HT1080 (cell line): ENCODE results near the gene DTWD1. TPM values are rescaled to one million over a fixed set of nuclear protein-coding genes. Genes with fewer than 3 reads are reported as not detected.
"Not testable (repeated sequence)": the region's sequence is repeated elsewhere in the genome, so short reads cannot be mapped to it uniquely, and the experiment has no call there.

Experiments
- DNase-seq: peaks from one replicate; pipeline ENCODE4 v3.0.0-alpha.2; 2015; ENCODE audit warnings: low read depth
- total RNA-seq: library from RNA; depleted of rRNA; stranded (reverse); fragments of >200 nt; shearing (Covaris generic); gene quantifications from 2 replicates; pipeline ENCODE4 v1.2.3, GENCODE V29; 2014

The DTWD1 gene
- total RNA-seq, 1 experiment from 2014 or later = 26.0 TPM

DNA sequence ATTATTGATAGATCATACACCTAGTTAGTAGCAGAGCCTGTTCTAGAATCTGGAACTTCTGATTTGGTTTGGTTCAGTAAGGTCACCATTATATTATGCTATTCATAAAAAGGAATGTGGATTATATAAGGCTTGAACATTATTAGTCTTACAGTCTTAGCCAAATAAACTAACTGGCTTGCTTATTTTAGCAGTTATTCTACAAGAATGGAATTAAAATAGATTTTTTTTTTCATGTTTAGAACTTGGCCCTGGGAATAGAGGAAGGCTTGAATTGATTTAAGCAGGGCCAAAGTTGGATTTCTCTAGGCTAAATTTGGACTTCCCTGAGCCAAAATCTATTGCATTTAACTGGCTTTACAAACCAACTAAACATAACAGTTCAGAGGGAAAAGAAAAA, 24.4 kb downstream of the DTWD1 start:
- DNase-seq = no peak

DNA sequence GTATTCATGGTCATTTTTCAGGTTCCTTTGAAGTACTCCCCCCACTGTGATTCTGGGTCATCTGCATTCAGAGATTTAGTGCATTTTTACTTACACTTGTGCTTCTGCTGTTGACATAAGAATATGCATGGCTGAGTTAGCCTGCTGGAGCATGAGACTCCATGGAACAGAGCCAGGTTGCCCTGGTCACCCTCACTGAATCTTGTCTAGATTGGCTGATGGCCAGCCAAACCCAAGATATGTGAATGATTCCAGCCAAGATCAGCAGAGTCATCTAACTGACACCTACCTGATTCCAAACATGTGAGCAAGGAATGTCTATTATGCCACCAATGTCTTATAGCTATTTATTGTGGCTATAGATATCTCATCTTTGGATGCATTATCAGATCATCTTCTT, 25.1 kb downstream of the DTWD1 start:
- DNase-seq = peak; percentile 64

- DNase-seq = no peak
Observed at GRCh38 chr15:49646891-49647290, 26.0 kb downstream of the DTWD1 start.

DNA sequence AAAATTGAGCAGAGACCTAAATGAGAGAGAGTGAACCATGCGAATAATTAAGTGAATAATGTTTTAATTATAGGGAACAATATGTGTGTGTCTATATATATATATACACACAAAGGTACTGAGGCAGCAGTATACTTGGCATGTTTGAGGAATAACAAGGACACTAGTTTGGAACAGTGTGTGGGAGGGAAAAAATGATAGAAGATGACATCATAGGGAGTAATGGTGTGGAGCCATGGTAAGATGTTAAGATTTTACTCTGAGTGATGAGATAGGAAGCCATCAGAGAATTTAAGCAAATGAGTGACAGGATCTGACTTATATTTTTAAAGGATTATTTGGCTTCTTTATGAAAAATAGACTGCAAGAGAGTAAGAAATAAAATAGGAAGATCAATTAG, 29.1 kb downstream of the DTWD1 start:
- no peak for DNase-seq

DNA sequence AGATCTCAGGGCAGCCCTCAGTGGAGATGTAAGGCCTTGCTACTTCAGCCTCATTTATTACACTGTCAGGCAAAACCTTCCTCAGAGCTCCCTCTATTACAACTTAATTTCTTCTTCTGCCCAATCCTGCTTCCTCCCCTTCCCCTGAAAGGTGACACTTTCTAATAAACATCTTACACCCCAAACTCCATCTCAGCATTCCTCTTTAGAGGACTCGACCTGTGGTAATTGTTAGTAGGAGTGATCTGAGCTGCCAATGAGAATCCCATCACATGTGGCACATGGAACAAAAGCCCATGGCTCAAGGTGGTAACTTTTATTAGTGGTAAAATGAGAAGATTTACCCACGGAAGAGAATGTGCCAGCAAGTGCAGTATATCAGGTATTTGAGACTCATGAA, 29.8 kb downstream of the DTWD1 start:
- DNase-seq = no peak

- DNase-seq = no peak
Observed at GRCh38 chr15:49652922-49653321, 32.1 kb downstream of the DTWD1 start.

DNA sequence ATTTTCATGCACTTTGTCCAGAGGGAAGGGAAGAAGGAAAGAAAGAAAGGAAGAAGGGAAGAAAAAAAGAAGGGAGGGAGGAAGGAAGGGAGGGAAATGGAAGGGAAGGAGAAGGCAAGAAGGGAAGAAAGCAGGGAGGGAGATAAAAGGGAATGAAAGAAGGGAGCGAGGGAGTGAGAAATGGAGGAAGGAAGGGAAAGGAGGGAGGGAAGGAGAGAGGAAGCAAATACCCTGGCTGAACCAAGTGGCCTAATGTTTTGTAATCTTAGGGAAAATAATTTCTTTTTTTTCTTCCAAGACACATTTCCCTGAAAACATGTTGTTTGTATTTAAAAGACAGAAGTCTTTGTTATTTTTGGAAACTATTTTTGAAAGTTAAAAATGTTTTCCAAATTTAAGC, 35.9 kb downstream of the DTWD1 start:
- DNase-seq = no peak

- peak; percentile 58 for DNase-seq
Observed at GRCh38 chr15:49664716-49665115, 43.9 kb downstream of the DTWD1 start.

DNA sequence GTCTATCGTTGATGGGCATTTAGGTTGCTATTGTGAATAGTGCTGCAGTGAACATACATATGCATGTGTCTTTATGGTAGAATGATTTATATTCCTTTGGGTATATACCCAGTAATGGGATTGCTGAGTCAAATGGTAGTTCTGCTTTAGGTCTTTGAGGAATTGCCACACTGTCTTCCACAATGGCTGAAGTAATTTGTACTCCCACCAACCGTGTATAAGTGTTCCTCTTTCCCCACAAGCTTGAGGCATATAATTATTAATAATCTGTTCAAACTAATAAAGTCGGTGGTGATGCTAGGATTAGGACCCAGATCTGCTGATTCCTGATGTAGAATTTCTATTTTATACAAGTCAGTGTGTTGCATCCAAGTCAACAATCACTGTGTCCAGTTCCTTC, 45.6 kb downstream of the DTWD1 start:
- DNase-seq = not testable (repeated sequence)

GRCh38 chr15:49669288-49669687, 48.4 kb downstream of the DTWD1 start:
- DNase-seq = no peak

DNA sequence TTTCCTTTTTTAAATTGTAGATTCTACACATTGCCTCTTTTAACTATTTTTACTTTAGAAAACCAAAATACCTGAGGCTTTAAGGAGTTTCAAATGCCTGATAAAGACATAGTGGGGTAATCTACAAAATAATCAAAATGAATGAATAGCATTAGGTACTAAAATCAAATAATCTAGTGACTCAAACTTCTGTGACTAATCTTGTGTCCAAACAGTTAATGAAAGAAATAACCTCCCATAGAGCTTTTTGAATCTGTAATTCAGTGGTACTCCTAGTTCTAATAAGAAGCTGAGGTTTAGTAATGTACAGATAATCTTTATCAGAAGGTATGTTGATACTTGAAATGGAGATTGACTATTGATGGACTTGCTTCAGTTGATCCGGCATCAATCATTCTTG, 53.0 kb downstream of the DTWD1 start:
- DNase-seq = no peak

DNA sequence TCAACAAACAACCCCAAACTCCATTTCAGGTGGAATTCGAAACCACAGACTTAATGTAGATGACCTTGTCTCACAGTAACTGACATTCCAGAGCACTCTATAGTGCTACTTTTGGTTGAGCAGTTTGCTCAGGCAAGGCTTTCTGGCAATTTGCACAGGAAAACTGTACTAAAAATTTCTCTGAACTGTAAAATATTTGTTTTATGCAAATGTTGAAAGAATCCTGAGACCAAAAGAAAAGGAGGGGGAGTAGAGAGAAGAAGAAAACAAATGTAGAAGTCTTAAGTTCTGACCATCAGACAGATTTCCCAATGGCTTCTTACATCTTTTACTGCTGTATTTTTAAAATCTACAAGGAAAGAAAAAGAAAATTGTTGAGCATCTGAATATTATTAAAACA, 53.5 kb downstream of the DTWD1 start:
- no peak for DNase-seq

- DNase-seq = peak; percentile 91
Observed at GRCh38 chr15:49675041-49675440, 54.2 kb downstream of the DTWD1 start.

DNA sequence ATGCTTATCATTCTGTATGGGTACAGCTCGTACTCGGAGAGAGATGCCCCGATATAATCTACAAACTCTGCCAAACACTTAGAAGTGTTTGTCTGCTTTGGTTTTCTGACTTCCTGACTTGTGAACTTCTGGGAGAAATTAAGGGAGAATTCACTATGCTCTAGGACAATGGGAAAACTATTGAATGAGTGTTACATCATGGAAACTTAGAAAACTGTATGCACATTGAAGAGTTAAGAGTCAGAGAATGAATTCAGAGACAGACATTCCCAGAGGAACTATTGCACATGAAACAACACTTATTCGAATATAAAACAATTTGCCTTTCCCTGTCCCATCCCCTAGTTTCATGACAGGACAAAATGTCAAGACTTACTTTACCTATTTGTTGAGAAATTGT, 57.8 kb downstream of the DTWD1 start:
- no peak for DNase-seq

- peak; percentile 47 for DNase-seq
Observed at GRCh38 chr15:49686599-49686998, 65.8 kb downstream of the DTWD1 start.

DNA sequence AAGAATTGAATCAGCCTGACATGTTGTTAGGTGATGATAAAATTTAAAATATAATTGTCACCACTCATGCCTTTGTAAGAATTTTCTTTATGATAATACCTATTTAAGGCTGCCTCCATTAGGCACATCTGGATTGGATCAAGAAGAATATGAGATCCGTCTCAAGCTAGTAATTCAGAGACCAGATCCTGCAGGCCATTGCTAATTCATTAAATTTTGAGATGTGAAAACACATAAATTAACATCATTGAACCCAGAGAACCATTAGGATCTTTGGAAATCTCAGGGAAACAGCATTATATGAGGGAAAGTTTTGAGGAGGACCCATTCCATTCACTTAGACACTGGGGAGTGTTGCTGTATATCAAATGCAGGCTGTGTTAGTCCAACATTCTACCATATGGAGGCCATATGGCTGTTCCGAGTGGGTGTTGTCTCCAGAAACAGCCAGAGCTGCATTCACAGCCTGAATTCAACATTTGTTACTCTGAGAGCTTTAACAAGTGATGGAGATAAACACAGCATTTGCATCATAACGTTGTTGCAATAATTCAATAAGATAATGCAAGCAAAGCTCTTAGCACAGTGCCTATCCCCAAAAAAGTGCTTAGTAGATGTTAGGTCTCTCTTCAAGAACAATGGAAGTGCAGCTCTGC, 67.4 kb downstream of the DTWD1 start:
- no peak for DNase-seq

DNA sequence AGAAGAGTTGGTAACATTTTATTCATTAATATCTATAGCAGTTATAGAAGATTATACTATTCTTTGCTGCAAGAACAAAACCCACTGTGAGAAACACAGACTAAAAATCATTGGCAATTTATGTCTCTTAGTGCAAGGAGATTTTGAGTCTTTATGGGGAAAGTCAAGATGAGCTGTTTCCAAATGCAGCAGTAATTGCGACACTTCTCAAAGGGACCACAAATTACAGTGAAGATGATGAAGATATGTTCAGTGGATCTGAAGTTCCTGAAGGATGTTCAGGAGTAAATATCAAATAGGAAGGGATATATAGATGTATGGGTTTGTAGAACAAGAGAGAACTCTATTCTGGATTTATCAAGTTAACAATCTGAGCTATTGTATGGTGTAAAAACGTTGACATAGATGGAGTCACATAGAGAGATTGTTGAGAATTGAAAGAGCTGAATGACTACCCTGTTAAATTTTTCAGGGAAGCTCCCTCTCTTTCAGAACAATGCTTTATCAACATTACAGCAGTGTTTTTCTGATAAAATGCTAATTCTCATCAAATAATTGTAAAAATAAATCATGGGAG, 71.8 kb downstream of the DTWD1 start:
- no peak for DNase-seq

DNA sequence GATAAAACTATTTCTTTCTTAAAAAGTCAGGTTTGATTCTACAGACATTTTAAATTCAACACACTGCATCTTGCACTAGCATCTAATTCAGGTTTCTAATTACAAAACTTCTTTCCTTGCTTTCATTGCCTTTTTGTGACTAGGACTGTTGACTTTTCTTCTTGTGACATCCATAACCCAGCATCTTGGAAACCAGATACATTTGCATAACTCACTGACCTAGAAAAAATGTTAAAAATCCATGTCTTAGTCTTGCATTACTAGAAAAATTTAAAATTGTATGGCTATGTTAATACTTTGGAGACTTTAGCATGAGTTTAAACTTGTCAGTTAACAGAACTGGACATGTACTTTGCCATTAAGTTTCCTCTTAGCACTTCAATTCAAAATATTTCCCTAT, 72.7 kb downstream of the DTWD1 start:
- DNase-seq = no peak

- no peak for DNase-seq
Observed at GRCh38 chr15:49696433-49696832, 75.6 kb downstream of the DTWD1 start.

- peak; percentile 12 for DNase-seq
Observed at GRCh38 chr15:49697121-49697520, 76.3 kb downstream of the DTWD1 start.

DNA sequence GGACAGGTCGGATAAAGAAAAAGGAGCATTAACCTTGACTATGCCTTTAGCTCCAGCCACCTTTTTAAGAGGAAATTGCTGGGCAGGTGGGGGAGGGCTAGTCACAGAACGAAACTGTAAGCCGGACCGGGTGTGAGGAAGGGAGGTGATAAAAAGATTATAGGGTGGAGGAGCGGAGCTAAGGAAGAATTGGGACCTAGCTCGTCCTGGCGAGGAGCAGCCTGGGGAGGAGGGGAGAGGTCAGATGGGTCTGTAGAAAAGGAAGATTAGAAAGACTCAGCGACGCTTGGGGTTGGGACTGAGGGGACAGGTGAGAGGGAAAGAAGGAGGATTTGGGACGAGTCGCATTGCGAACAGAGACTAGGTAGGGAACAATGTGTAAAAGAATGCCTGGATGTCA, 82.1 kb downstream of the DTWD1 start:
- not testable (repeated sequence) for DNase-seq
